Smooth muscle cell (in vitro differentiated cells): Measurements from ENCODE around the gene CREB3. TPM values are rescaled to one million over a fixed set of nuclear protein-coding genes. Genes with fewer than 3 reads are reported as not detected.

Experiments used
- DNase-seq: peaks from one replicate; lab custom pipeline; 2025; ENCODE audit not compliant: unreplicated experiment; lab: John Stamatoyannopoulos, UW
- H2AFZ ChIP-seq: fragments of 200-600 bp; sonication (generic); 2 replicates; pipeline ENCODE4 v1.6.0; 2016; ENCODE audit warnings: antibody characterized with exemption, low read depth, mild to moderate bottlenecking
- H3F3A ChIP-seq: fragments of 200-600 bp; sonication (generic); 2 replicates; pipeline ENCODE4 v1.6.0; 2017; ENCODE audit warnings: antibody characterized with exemption, low read depth
- H3K27ac ChIP-seq: fragments of 200-600 bp; sonication (generic); 2 replicates; pipeline ENCODE4 v1.5.1; 2016; ENCODE audit warnings: low read depth, mild to moderate bottlenecking
- H3K27me3 ChIP-seq: fragments of 200-600 bp; sonication (generic); 2 replicates; pipeline ENCODE4 v1.6.1; 2016; ENCODE audit warnings: low read depth, mild to moderate bottlenecking
- H3K36me3 ChIP-seq: fragments of 200-600 bp; sonication (generic); 2 replicates; pipeline ENCODE4 v1.5.1; 2016; ENCODE audit warnings: low read depth
- H3K4me1 ChIP-seq: fragments of 200-600 bp; sonication (generic); 2 replicates; pipeline ENCODE4 v1.5.1; 2016; ENCODE audit warnings: low read depth
- H3K4me2 ChIP-seq: fragments of 200-600 bp; sonication (generic); 2 replicates; pipeline ENCODE4 v1.6.0; 2016; ENCODE audit warnings: mild to moderate bottlenecking
- H3K4me3 ChIP-seq: fragments of 200-600 bp; sonication (generic); 2 replicates; pipeline ENCODE4 v1.5.1; 2016; ENCODE audit warnings: mild to moderate bottlenecking
- H3K79me2 ChIP-seq: fragments of 200-600 bp; sonication (generic); 2 replicates; pipeline ENCODE4 v1.6.0; 2016; ENCODE audit warnings: low read depth, mild to moderate bottlenecking
- H3K9ac ChIP-seq: fragments of 200-600 bp; sonication (generic); 2 replicates; pipeline ENCODE4 v1.6.0; 2016; ENCODE audit warnings: low read depth
- H3K9me3 ChIP-seq: fragments of 200-600 bp; sonication (generic); replicated peaks from 2 replicates; pipeline ENCODE4 v1.5.1; 2016; ENCODE audit warnings: low read depth
- H4K20me1 ChIP-seq: fragments of 200-600 bp; sonication (generic); 2 replicates; pipeline ENCODE4 v1.6.0; 2016; ENCODE audit warnings: low read depth
- CTCF ChIP-seq: fragments of 200-600 bp; sonication (generic); IDR thresholded peaks from 2 replicates; pipeline ENCODE4 v1.5.1; 2017; ENCODE audit warnings: borderline replicate concordance, mild to moderate bottlenecking, antibody characterized with exemption; ENCODE audit not compliant: insufficient read depth, poor library complexity, severe bottlenecking
- WGBS: methylation state at CpG from one replicate; pipeline ENCODE4 v1.1.7; 2016; ENCODE audit warnings: low lambda C conversion rate; 5-methylcytosine and 5-hydroxymethylcytosine counted together
- polyA plus RNA-seq: library from polyadenylated mRNA; unstranded; fragments of >200 nt; fragmentation: Nextera tagmentation; extraction: Ambion mirVana; gene quantifications from 2 replicates; pipeline ENCODE4 v1.2.1, GENCODE V29; 2016
- total RNA-seq: library from RNA; depleted of rRNA; stranded (reverse); fragments of >200 nt; gene quantifications from 2 replicates; pipeline ENCODE4 v1.2.3, GENCODE V29; 2014

Gene CREB3
- total and polyA plus RNA-seq, 2 experiments from 2014 or later, result 66.9 to 81.0 TPM

- no peaks in the 10 kb centered on the region for H3K9me3 ChIP-seq
- WGBS, result 96% methylated on average over 13 of the region's 14 CpGs
- no peaks in the 10 kb centered on the region for H3K4me1 ChIP-seq
- no peak overlapping the region for H3K4me3 ChIP-seq
- H3K27me3 ChIP-seq, result no peaks in the 10 kb centered on the region
- peaks cover 18% of the 10 kb centered on the region for H4K20me1 ChIP-seq
- H3K79me2 ChIP-seq, result no peaks in the 10 kb centered on the region
- DNase-seq, result no peak
- no peak overlapping the region for H3K27ac ChIP-seq
- H3K36me3 ChIP-seq, result peaks cover 26% of the 10 kb centered on the region
- H2AFZ ChIP-seq, result no peak overlapping the region
- peaks cover 30% of the 10 kb centered on the region for H3F3A ChIP-seq
- no peak overlapping the region for H3K4me2 ChIP-seq
- no peak for TF ChIP-seq CTCF
- no peak overlapping the region for H3K9ac ChIP-seq
Observed at GRCh38 chr9:35697486-35697885, 35.0 kb upstream of the CREB3 start.

GRCh38 chr9:35698231-35698630, 34.2 kb upstream of the CREB3 start:
- DNase-seq, result no peak
- TF ChIP-seq CTCF, result no peak
- WGBS, result 100% methylated on average over 5 of the region's 5 CpGs
- H3K27me3 ChIP-seq, result no peaks in the 10 kb centered on the region
- no peak overlapping the region for H3K4me2 ChIP-seq
- H3K9ac ChIP-seq, result no peak overlapping the region
- H3K79me2 ChIP-seq, result no peaks in the 10 kb centered on the region
- no peaks in the 10 kb centered on the region for H3K9me3 ChIP-seq
- no peaks in the 10 kb centered on the region for H3K4me1 ChIP-seq
- no peak overlapping the region for H3K4me3 ChIP-seq
- H3K36me3 ChIP-seq, result peaks cover 29% of the 10 kb centered on the region
- no peak overlapping the region for H3K27ac ChIP-seq
- H4K20me1 ChIP-seq, result peaks cover 18% of the 10 kb centered on the region
- H2AFZ ChIP-seq, result no peak overlapping the region
- H3F3A ChIP-seq, result peaks cover 30% of the 10 kb centered on the region

- H3K27ac ChIP-seq, result no peak overlapping the region
- no peaks in the 10 kb centered on the region for H3K4me1 ChIP-seq
- H3K4me2 ChIP-seq, result no peak overlapping the region
- no peak overlapping the region for H3K9ac ChIP-seq
- peaks cover 20% of the 10 kb centered on the region for H3F3A ChIP-seq
- no peak overlapping the region for H2AFZ ChIP-seq
- no peaks in the 10 kb centered on the region for H3K9me3 ChIP-seq
- no peak for DNase-seq
- no peak for TF ChIP-seq CTCF
- no peaks in the 10 kb centered on the region for H3K27me3 ChIP-seq
- 94% methylated on average over 11 of the region's 11 CpGs for WGBS
- peaks cover 29% of the 10 kb centered on the region for H3K36me3 ChIP-seq
- H3K4me3 ChIP-seq, result no peak overlapping the region
- peaks cover 23% of the 10 kb centered on the region for H4K20me1 ChIP-seq
- no peaks in the 10 kb centered on the region for H3K79me2 ChIP-seq
Observed at GRCh38 chr9:35700031-35700430, 32.4 kb upstream of the CREB3 start.

- peaks cover 21% of the 10 kb centered on the region for H4K20me1 ChIP-seq
- H3K36me3 ChIP-seq, result peaks cover 29% of the 10 kb centered on the region
- H3K27me3 ChIP-seq, result no peaks in the 10 kb centered on the region
- no peak overlapping the region for H3K4me2 ChIP-seq
- no peak for TF ChIP-seq CTCF
- H3K27ac ChIP-seq, result no peak overlapping the region
- no peaks in the 10 kb centered on the region for H3K9me3 ChIP-seq
- DNase-seq, result no peak
- no peaks in the 10 kb centered on the region for H3K4me1 ChIP-seq
- H2AFZ ChIP-seq, result no peak overlapping the region
- no peaks in the 10 kb centered on the region for H3K79me2 ChIP-seq
- H3K4me3 ChIP-seq, result no peak overlapping the region
- H3K9ac ChIP-seq, result no peak overlapping the region
- H3F3A ChIP-seq, result peaks cover 15% of the 10 kb centered on the region
Observed at GRCh38 chr9:35700942-35701341, 31.5 kb upstream of the CREB3 start.
